Gastrocnemius medialis (tissue), 4 donors: ENCODE measurements around the gene EIF3M.

Source experiments
- CTCF ChIP-seq, 5 experiments: fragments of 450-650 bp in 3 of 5; fragments of 200-600 bp in 2 of 5; sonication (generic) in 2 of 5; IDR thresholded peaks in 4 of 5; conservative IDR thresholded peaks in 1 of 5; 1 replicate in 4 of 5; 2 replicates in 1 of 5; pipeline ENCODE4 v1.5.1; 2016 to 2019; ENCODE audit warnings: antibody characterized with exemption in 5 of 5, mild to moderate bottlenecking in 3 of 5, moderate library complexity in 3 of 5
- POLR2A ChIP-seq, 2 donors: fragments of 450-650 bp; IDR thresholded peaks; one replicate each; pipeline ENCODE4 v1.6.1; 2017; ENCODE audit warnings: antibody characterized with exemption in 2 of 2, mild to moderate bottlenecking in 2 of 2, moderate library complexity in 2 of 2

- TF ChIP-seq CTCF (IDR thresholded peaks at IDR 0.05 in 4 of 5, conservative IDR thresholded peaks at IDR 0.05 in 1 of 5) (no peak), POLR2A (IDR thresholded peaks at IDR 0.05) (no peak)
These were observed 28.5 kb upstream of the EIF3M start for GRCh38 chr11:32555091-32555490.
